GM19324 (cell line): ENCODE measurements around the gene EPHA4.
A peak's percentile ranks its signal among the peaks of the same experiment; 100 is the strongest.

Source experiments
- ATAC-seq: cut with Tn5 transposase; IDR thresholded peaks from one replicate; pipeline ENCODE4 v1.9.1; 2021; ENCODE audit warnings: mild to moderate bottlenecking, moderate library complexity; ENCODE audit not compliant: unreplicated experiment, low FRiP score

The EPHA4 gene

GRCh38 chr2:221546505-221547225, 25.4 kb downstream of the EPHA4 start:
- ATAC-seq: no peak

- ATAC-seq: no peak
Measured at GRCh38 chr2:221541131-221541735, 30.9 kb downstream of the EPHA4 start.

GRCh38 chr2:221539246-221539645, 32.9 kb downstream of the EPHA4 start:
- ATAC-seq: no peak

- ATAC-seq: no peak
Measured at GRCh38 chr2:221535824-221536223, 36.3 kb downstream of the EPHA4 start.

- ATAC-seq: no peak
Measured at GRCh38 chr2:221533299-221533698, 38.8 kb downstream of the EPHA4 start.

- ATAC-seq: no peak
Measured at GRCh38 chr2:221532641-221533040, 39.5 kb downstream of the EPHA4 start.

- no peak for ATAC-seq
Measured at GRCh38 chr2:221530653-221531037, 41.5 kb downstream of the EPHA4 start.

- ATAC-seq: no peak
Measured at GRCh38 chr2:221529943-221530652, 42.0 kb downstream of the EPHA4 start.

GRCh38 chr2:221529177-221529942, 42.7 kb downstream of the EPHA4 start:
- ATAC-seq: no peak

- ATAC-seq: no peak
Measured at GRCh38 chr2:221527776-221528309, 44.3 kb downstream of the EPHA4 start.

- ATAC-seq: no peak
Measured at GRCh38 chr2:221524158-221524557, 47.9 kb downstream of the EPHA4 start.

- no peak for ATAC-seq
Measured at GRCh38 chr2:221521233-221521845, 50.8 kb downstream of the EPHA4 start.

- no peak for ATAC-seq
Measured at GRCh38 chr2:221518935-221519625, 53.0 kb downstream of the EPHA4 start.

- peak; percentile 58 for ATAC-seq
Measured at GRCh38 chr2:221518201-221518934, 53.7 kb downstream of the EPHA4 start.

- ATAC-seq: peak; percentile 91
Measured at GRCh38 chr2:221517696-221518151, 54.4 kb downstream of the EPHA4 start.

- no peak for ATAC-seq
Measured at GRCh38 chr2:221517146-221517695, 54.9 kb downstream of the EPHA4 start.

- ATAC-seq: no peak
Measured at GRCh38 chr2:221515864-221516263, 56.2 kb downstream of the EPHA4 start.

- ATAC-seq: no peak
Measured at GRCh38 chr2:221514305-221515040, 57.6 kb downstream of the EPHA4 start.
